SK-N-SH treated with all-trans-retinoic acid at 6 μM for 48 hours (cell line): ENCODE results near the gene XPO4.

Experiments used
- ATAC-seq: fragments of 200-7000 bp; cut with Tn5 transposase; 3 replicates; pipeline ENCODE4 v1.9.1; 2020; ENCODE audit warnings: mild to moderate bottlenecking, moderate library complexity
- ARNTL ChIP-seq: fragments of 450-650 bp; formaldehyde crosslinking; IDR thresholded peaks from 2 replicates; pipeline ENCODE4 v1.5.0; 2020; ENCODE audit warnings: low read depth, mild to moderate bottlenecking, moderate library complexity, borderline replicate concordance
- BACH2 ChIP-seq: fragments of 250-450 bp; sonication (Bioruptor Pico); IDR thresholded peaks from 2 replicates; pipeline ENCODE4 v1.9.0; 2021; ENCODE audit warnings: mild to moderate bottlenecking, borderline replicate concordance
- CREB5 ChIP-seq: fragments of 250-450 bp; sonication (Bioruptor Pico); IDR thresholded peaks from 2 replicates; pipeline ENCODE4 v1.5.1; 2020; ENCODE audit warnings: low read depth, mild to moderate bottlenecking, moderate library complexity
- CSRNP3 ChIP-seq: fragments of 250-450 bp; sonication (Bioruptor Pico); IDR thresholded peaks from 2 replicates; pipeline ENCODE4 v1.5.1; 2021; ENCODE audit warnings: mild to moderate bottlenecking, moderate library complexity
- ESRRG ChIP-seq: fragments of 250-450 bp; sonication (Bioruptor Pico); IDR thresholded peaks from 2 replicates; pipeline ENCODE4 v1.6.1; 2021; ENCODE audit warnings: mild to moderate bottlenecking
- GLIS3 ChIP-seq: fragments of 250-450 bp; sonication (Bioruptor Pico); IDR thresholded peaks from 2 replicates; pipeline ENCODE4 v1.5.0; 2020; ENCODE audit warnings: mild to moderate bottlenecking, moderate library complexity
- ISL1 ChIP-seq: fragments of 250-450 bp; sonication (Bioruptor Pico); IDR thresholded peaks from 2 replicates; pipeline ENCODE4 v2.1.2; 2022; ENCODE audit warnings: mild to moderate bottlenecking, moderate library complexity
- OSR1 ChIP-seq: fragments of 250-450 bp; sonication (Bioruptor Pico); IDR thresholded peaks from 2 replicates; pipeline ENCODE4 v1.8.0; 2022; ENCODE audit warnings: moderate library complexity, mild to moderate bottlenecking, inconsistent platforms
- PATZ1 ChIP-seq: fragments of 250-450 bp; sonication (Bioruptor Pico); IDR thresholded peaks from 2 replicates; pipeline ENCODE4 v1.8.0; 2020; ENCODE audit warnings: mild to moderate bottlenecking, moderate library complexity, borderline replicate concordance
- PPARA ChIP-seq: fragments of 250-450 bp; sonication (Bioruptor Pico); IDR thresholded peaks from 2 replicates; pipeline ENCODE4 v1.5.0; 2020; ENCODE audit warnings: mild to moderate bottlenecking, borderline replicate concordance
- RARB ChIP-seq: fragments of 250-450 bp; sonication (Bioruptor Pico); IDR thresholded peaks from 2 replicates; pipeline ENCODE4 v1.8.0; 2021; ENCODE audit warnings: mild to moderate bottlenecking, moderate library complexity
- SNAI2 ChIP-seq: fragments of 250-450 bp; sonication (Bioruptor Pico); IDR thresholded peaks from 2 replicates; pipeline ENCODE4 v1.5.0; 2020; ENCODE audit warnings: mild to moderate bottlenecking, moderate library complexity
- TCF4 ChIP-seq: fragments of 250-450 bp; sonication (Bioruptor Pico); IDR thresholded peaks from 2 replicates; pipeline ENCODE4 v1.8.0; 2021; ENCODE audit warnings: mild to moderate bottlenecking, moderate library complexity, borderline replicate concordance
- TOX ChIP-seq: fragments of 250-450 bp; sonication (Bioruptor Pico); IDR thresholded peaks from 2 replicates; pipeline ENCODE4 v1.8.0; 2021; ENCODE audit warnings: mild to moderate bottlenecking, moderate library complexity, borderline replicate concordance
- TSHZ2 ChIP-seq: fragments of 250-450 bp; sonication (Bioruptor Pico); IDR thresholded peaks from 2 replicates; pipeline ENCODE4 v1.5.0; 2020; ENCODE audit warnings: mild to moderate bottlenecking, moderate library complexity
- ZC3H10 ChIP-seq: fragments of 250-450 bp; sonication (Bioruptor Pico); IDR thresholded peaks from 2 replicates; pipeline ENCODE4 v1.5.1; 2021; ENCODE audit warnings: mild to moderate bottlenecking, moderate library complexity
- ZFP3 ChIP-seq: fragments of 250-450 bp; sonication (Bioruptor Pico); IDR thresholded peaks from 2 replicates; pipeline ENCODE4 v1.5.0; 2020; ENCODE audit warnings: mild to moderate bottlenecking, moderate library complexity
- ZFP30 ChIP-seq: fragments of 450-650 bp; formaldehyde crosslinking; IDR thresholded peaks from 2 replicates; pipeline ENCODE4 v1.5.0; 2022; ENCODE audit warnings: mild to moderate bottlenecking, moderate library complexity
- ZNF565 ChIP-seq: fragments of 450-650 bp; formaldehyde crosslinking; conservative IDR thresholded peaks from 2 replicates; pipeline ENCODE4 v1.5.0; 2020; ENCODE audit warnings: low read depth, mild to moderate bottlenecking, moderate library complexity
- ZNF70 ChIP-seq: fragments of 450-650 bp; formaldehyde crosslinking; IDR thresholded peaks from 2 replicates; pipeline ENCODE4 v1.5.0; 2020; ENCODE audit warnings: mild to moderate bottlenecking, moderate library complexity
- ZNF8 ChIP-seq: fragments of 450-650 bp; formaldehyde crosslinking; IDR thresholded peaks from 2 replicates; pipeline ENCODE4 v1.5.0; 2020; ENCODE audit warnings: mild to moderate bottlenecking, moderate library complexity

The XPO4 gene

GRCh38 chr13:20828539-20829364 is 73.8 kb downstream of the XPO4 start:
- peak; percentile 76 for ATAC-seq
- TF ChIP-seq ZFP30 (no peak), ZNF8 (CRISPR knock-in tag) (no peak), TCF4 (no peak), OSR1 (CRISPR knock-in tag) (no peak), SNAI2 (CRISPR knock-in tag) (no peak), TSHZ2 (CRISPR knock-in tag) (no peak), ZC3H10 (CRISPR knock-in tag) (no peak), ZFP3 (CRISPR knock-in tag) (no peak), CREB5 (CRISPR knock-in tag) (no peak), PATZ1 (no peak), TOX (CRISPR knock-in tag) (no peak), BACH2 (no peak), ZNF70 (CRISPR knock-in tag) (no peak), RARB (CRISPR knock-in tag) (no peak), CSRNP3 (CRISPR knock-in tag) (no peak), ARNTL (CRISPR knock-in tag) (no peak), ISL1 (CRISPR knock-in tag) (no peak), ZNF565 (CRISPR knock-in tag) (no peak)

GRCh38 chr13:20826843-20827560 is 75.5 kb downstream of the XPO4 start:
- TF ChIP-seq ZNF8 (CRISPR knock-in tag) (no peak), ISL1 (CRISPR knock-in tag) (peak; percentile 89)
- TF ChIP-seq, all 23 proteins: peak for 1
- ATAC-seq, result peak; percentile 50; the same call in 2 of the 3 replicates

- no peak; the same call in 2 of the 3 replicates for ATAC-seq
- TF ChIP-seq ISL1 (CRISPR knock-in tag) (no peak), TSHZ2 (CRISPR knock-in tag) (no peak), GLIS3 (no peak), ESRRG (no peak), ZFP30 (no peak), ZFP3 (CRISPR knock-in tag) (no peak), TOX (CRISPR knock-in tag) (no peak), PPARA (CRISPR knock-in tag) (no peak), CSRNP3 (CRISPR knock-in tag) (no peak), ARNTL (CRISPR knock-in tag) (no peak), OSR1 (CRISPR knock-in tag) (no peak), CREB5 (CRISPR knock-in tag) (no peak), SNAI2 (CRISPR knock-in tag) (no peak)
Measured at GRCh38 chr13:20826301-20826700, 76.2 kb downstream of the XPO4 start.
